GM10266 (cell line): ENCODE measurements around the gene NR3C1.

ENCODE experiments used
- DNase-seq: peaks from one replicate; pipeline ENCODE4 v3.0.0; 2012; ENCODE audit errors: extremely low spot score
- TF ChIP-seq, protein P1 (sequence below): IDR thresholded peaks from 2 replicates; pipeline ENCODE4 v1.5.1; 2012; ENCODE audit warnings: mild to moderate bottlenecking, low read depth; ENCODE audit not compliant: control insufficient read depth, insufficient read depth; ENCODE audit errors: missing control alignments

NR3C1 gene

DNA sequence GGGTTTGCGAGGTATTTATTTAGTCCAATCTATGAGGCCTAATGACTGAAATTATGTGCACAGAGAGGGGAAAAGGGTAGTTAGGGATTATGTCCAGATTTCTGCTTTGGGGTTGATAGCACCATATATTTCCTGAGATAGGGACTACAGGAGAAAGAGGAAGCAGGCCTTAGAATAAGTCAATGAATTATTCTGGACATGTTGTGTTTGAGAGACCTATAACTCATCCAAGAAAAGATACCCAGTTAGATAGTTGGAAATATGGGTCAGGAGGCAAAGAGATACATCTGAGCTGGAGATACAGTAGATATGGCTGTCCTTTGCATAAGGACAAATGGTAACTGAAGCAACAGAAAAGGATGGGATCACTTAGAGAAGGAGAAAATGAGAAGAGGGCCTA lies 53.1 kb downstream of the NR3C1 start:
- DNase-seq: no peak
- TF ChIP-seq, protein P1, sequence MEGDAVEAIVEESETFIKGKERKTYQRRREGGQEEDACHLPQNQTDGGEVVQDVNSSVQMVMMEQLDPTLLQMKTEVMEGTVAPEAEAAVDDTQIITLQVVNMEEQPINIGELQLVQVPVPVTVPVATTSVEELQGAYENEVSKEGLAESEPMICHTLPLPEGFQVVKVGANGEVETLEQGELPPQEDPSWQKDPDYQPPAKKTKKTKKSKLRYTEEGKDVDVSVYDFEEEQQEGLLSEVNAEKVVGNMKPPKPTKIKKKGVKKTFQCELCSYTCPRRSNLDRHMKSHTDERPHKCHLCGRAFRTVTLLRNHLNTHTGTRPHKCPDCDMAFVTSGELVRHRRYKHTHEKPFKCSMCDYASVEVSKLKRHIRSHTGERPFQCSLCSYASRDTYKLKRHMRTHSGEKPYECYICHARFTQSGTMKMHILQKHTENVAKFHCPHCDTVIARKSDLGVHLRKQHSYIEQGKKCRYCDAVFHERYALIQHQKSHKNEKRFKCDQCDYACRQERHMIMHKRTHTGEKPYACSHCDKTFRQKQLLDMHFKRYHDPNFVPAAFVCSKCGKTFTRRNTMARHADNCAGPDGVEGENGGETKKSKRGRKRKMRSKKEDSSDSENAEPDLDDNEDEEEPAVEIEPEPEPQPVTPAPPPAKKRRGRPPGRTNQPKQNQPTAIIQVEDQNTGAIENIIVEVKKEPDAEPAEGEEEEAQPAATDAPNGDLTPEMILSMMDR: no peak

DNA sequence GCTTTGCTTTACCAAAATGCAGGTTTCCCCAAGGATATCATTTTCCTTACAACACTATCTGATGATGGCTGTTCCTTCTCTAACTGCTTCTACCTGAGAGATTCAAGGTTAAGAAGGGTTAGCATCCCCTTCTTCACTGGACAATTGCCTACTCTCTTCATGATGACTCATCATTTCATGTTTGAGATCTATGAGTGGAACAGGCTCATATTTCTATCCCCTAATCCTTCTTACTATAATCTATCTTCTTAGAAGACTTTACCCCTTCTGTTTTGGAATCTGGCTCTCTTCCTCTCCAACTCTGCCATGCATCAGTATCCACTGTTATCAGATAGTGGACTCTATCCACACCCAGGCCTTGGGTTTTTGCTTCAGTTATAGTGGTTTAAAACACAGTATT lies 54.3 kb downstream of the NR3C1 start:
- TF ChIP-seq, protein P1: no peak
- DNase-seq: no peak

DNA sequence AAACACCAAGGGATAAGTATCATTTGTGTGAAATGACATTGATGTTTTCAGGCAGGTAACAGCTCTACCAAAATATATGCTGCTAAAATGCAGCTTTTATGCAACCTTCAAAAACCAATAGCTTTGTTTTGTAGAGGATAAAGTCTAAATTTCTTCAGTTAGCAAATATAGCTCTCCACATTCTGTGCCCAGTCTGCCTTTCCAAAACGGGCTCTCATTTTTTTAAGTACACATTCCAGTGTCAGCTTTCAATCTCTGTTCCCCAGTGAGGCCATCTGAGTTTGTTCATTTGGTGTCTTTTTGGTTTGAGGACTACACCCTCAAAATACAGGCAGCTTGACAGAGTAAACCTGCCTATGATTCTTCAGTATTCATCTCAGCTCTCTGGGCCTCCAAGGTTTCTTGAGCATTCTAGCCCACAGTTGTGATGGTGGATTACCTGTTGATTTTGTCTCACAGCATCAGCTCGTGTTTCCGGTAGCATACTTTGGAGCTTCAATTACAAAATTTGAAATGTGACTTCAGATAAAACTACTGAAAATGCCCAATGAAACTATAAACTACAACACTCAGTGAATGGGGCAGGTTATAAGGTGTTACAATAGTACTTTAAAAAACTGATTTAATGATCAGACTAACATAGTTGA lies 55.7 kb downstream of the NR3C1 start:
- TF ChIP-seq, protein P1: no peak
- DNase-seq: no peak

GRCh38 chr5:143347046-143347445 lies 56.4 kb downstream of the NR3C1 start:
- TF ChIP-seq, protein P1: no peak

DNA sequence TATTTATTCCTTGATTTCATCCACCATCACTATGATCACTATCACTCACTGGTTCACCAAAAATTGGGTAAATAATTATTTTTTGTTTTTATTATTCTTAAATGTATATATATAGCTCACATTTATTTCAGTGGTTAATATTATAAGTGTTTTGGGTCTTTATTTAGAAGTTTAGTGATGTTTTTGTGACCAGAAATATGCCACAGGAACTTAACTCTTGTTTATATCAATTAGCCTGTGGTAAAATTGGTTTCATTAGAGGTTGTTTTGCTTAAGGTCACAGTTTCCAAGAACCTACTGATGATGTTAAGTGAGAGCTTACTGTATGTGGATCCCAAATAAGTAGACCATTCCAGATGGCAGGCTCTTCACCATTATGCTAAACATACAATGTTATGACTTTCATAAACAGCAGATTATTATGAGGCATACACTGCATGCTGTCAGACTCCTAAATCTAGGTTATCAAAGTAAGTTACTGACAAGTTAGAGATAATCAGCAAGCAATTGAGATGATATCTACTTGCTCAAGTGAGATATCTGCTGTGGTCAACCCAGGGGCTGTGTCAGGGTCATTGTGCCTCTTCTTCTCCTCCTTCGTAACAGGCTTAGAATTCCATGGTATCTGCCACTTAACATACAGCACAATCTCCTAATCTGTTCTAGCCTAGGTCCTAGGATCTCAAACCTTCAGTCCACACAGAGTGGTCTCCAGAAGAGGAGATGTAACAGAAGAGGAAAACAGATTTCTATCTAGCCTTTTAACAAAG lies 57.6 kb downstream of the NR3C1 start:
- DNase-seq: no peak
- TF ChIP-seq, protein P1: no peak

More at GRCh38 chr5:143347046-143347445, 56.4 kb downstream of the NR3C1 start:
- no peak for DNase-seq

DNA sequence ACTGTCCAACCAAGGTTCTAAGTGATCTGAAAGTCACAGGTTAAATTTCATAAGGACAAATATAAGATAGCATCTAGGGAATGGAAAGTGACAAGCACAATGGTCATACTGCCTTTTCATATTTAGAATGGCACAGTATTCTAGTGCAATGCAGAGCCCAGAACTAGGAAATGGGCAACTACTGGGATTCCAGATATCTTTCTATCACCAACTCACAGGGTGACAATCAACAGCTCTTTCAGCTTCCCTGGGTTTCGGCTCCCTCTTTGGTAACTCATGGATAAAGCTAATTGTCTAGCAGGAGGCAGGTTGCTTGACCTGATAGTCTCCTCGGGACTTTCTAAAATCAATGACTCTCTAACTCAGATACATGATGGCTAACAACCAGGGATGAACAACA lies 60.4 kb downstream of the NR3C1 start:
- no peak for DNase-seq
- TF ChIP-seq, protein P1: no peak

- DNase-seq: no peak
- TF ChIP-seq, protein P1: no peak
These were observed 60.9 kb downstream of the NR3C1 start for GRCh38 chr5:143342607-143343006.
